ENCODE measurements around the gene RAB6B.

RAB6B gene

DNA sequence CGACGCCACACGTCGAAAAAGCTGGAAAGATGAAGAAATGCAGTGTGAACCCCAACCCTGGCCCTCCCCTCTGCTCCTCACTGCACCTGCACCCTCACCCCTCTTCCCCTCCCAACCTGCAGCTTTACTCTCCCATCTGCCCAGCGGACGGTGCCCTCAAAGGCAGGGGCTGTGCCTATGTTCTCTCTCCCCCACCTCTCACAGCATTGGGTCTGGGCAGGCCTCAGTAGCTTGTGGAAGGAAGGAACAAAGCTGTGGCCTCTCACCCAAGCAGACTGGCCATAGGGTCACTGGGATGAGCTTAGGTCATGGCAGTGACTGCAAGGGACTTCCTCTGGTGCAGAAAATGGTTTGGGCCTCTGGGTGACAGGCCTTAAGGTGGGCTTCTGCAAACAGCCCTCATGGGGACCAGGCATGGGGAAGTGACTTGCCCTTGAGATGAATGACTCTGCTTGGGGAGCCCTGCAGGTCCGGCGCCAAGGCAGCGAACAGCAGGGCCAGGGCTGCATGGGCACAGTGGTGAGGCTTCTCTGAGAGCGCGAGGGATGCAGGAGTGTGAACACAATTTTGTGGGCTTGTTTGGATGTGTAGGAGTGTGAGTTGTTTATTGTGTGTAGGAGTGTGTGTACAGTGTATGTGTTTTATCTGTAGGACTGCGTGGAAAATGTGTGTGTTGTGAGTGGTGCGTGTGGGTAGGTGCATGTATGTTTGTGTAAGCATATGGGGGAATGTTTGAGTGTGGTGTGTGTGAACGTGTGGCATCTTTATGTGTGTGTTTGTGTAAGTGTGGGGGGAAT lies 60.9 kb downstream of the RAB6B start:
- no peaks in the 10 kb centered on the region for H3K9me3 ChIP-seq (ENCODE audit: control insufficient read depth, low read length)
- no peak overlapping the region for H3K27ac ChIP-seq
- H3K4me2 ChIP-seq (ENCODE audit: low read length), result no peak overlapping the region
- no peaks in the 10 kb centered on the region for H3K27me3 ChIP-seq (ENCODE audit: control insufficient read depth, insufficient read depth, low read length)
- no peaks in the 10 kb centered on the region for H3K4me1 ChIP-seq
- H3K79me2 ChIP-seq, result no peaks in the 10 kb centered on the region
- H2AFZ ChIP-seq, result no peak overlapping the region
- H3K4me3 ChIP-seq (ENCODE audit: low read depth, low read length), result no peak overlapping the region
- no peak for TF ChIP-seq CTCF (IDR thresholded peaks at IDR 0.05)
- H3K9ac ChIP-seq, result no peak overlapping the region
- no peaks in the 10 kb centered on the region for H3K36me3 ChIP-seq (ENCODE audit: control insufficient read depth, insufficient read depth, low read length)

DNA sequence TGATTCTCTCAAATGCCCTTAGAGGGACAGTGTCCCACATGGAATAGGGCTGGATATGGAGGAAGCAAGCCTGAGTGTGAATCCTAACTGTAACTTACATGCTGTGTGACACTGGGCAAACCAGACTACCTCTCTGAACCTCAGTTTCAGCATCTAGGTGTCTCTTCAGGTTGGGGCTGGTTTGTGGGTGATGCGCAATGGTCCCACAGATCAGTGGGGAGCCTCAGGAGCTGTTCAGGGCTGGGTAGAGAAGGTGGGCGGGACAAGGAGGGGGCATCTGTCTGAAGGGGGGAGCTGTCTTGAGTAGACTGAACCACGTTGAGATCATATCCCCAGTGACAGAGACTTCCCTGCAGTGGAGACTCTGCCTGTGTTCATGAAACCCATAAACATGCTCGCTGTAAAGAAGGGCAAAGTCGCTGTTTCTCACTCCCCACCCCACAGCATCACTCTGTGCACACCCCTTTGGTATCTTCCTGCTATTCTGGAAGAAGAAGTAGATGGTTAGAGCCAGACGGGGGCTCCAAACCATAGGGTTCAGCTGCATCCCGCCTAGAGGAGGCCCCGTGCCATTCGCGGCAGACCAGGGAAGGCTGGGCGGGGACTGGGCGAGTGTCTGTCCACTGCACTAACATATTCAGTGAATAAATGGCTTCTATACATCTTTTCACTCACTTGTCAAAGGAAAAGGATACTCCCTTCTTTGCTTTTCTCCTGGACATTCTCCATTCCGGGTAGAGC lies 61.6 kb downstream of the RAB6B start:
- no peaks in the 10 kb centered on the region for H3K9me3 ChIP-seq (ENCODE audit: control insufficient read depth, low read length)
- no peak for TF ChIP-seq CTCF (IDR thresholded peaks at IDR 0.05)
- H3K36me3 ChIP-seq (ENCODE audit: control insufficient read depth, insufficient read depth, low read length), result no peaks in the 10 kb centered on the region

DNA sequence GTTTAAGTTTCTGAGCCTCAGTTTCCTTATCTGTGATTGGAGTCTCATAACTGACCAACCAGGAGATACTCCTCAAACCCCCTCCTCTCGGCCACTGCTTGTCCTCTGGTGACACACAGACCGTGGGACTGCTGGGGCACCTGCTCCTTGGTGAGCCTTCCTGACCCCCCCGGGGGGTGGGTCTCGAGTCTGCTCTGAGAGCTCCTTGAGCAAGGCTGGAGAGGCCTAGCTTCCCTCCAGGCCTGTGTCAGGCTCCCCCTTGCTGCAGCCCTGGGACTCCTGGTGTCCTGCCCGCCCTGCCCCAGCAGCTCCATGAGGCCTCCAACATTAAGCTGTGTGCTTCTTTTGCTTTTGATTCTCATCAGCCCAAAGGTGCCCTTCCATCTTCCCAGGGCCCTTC lies 62.4 kb downstream of the RAB6B start:
- Histone ChIP-seq H3K27me3 (ENCODE audit: control insufficient read depth, insufficient read depth, low read length) (no peaks in the 10 kb centered on the region), H3K36me3 (ENCODE audit: control insufficient read depth, insufficient read depth, low read length) (no peaks in the 10 kb centered on the region), H3K9me3 (ENCODE audit: control insufficient read depth, low read length) (no peaks in the 10 kb centered on the region), H2AFZ (no peak overlapping the region), H3K79me2 (no peaks in the 10 kb centered on the region), H3K9ac (no peak overlapping the region), H3K27ac (no peak overlapping the region), H3K4me1 (no peaks in the 10 kb centered on the region), H3K4me2 (ENCODE audit: low read length) (no peak overlapping the region), H3K4me3 (ENCODE audit: low read depth, low read length) (no peak overlapping the region)
- TF ChIP-seq CTCF (IDR thresholded peaks at IDR 0.05), result no peak

More for the DNA sequence above, 61.6 kb downstream of the RAB6B start:
- Histone ChIP-seq H3K4me1 (no peaks in the 10 kb centered on the region), H2AFZ (no peak overlapping the region), H3K27ac (no peak overlapping the region), H3K79me2 (no peaks in the 10 kb centered on the region), H3K9ac (no peak overlapping the region), H3K4me3 (ENCODE audit: low read depth, low read length) (no peak overlapping the region), H3K4me2 (ENCODE audit: low read length) (no peak overlapping the region), H3K27me3 (ENCODE audit: control insufficient read depth, insufficient read depth, low read length) (no peaks in the 10 kb centered on the region)

DNA sequence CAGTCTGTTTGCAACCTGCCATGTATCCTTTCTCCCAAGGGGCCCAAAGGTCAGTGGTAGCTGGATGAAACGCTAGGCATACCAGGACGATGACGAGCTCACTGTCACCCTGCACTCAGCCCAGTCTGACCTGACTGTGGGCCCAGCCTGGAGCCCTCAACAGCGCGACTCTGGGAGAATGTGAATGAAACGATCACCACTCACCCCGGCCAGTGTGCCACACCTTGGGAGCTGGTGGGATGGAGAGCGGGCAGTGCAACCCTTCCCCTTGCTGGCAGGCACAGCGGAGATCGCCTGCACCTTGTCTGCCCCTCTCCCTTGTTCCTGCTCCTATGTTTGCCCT lies 62.9 kb downstream of the RAB6B start:
- Histone ChIP-seq H2AFZ (no peak overlapping the region), H3K4me2 (ENCODE audit: low read length) (no peak overlapping the region), H3K79me2 (no peaks in the 10 kb centered on the region), H3K4me1 (no peaks in the 10 kb centered on the region), H3K9me3 (ENCODE audit: control insufficient read depth, low read length) (no peaks in the 10 kb centered on the region), H3K27me3 (ENCODE audit: control insufficient read depth, insufficient read depth, low read length) (no peaks in the 10 kb centered on the region), H3K4me3 (ENCODE audit: low read depth, low read length) (no peak overlapping the region), H3K27ac (no peak overlapping the region), H3K9ac (no peak overlapping the region), H3K36me3 (ENCODE audit: control insufficient read depth, insufficient read depth, low read length) (no peaks in the 10 kb centered on the region)
- no peak for TF ChIP-seq CTCF (IDR thresholded peaks at IDR 0.05)

All from parathyroid adenoma (tissue), 2 donors.